PC-3 (cell line): ENCODE results near the gene SLC11A2. TPM values are rescaled to one million over a fixed set of nuclear protein-coding genes. Genes with fewer than 3 reads are reported as not detected.

Experiments
- ATAC-seq: fragments of 200-7000 bp; cut with Tn5 transposase; 2 replicates; pipeline ENCODE4 v1.9.1; 2020; ENCODE audit warnings: mild to moderate bottlenecking, moderate library complexity
- BruUV-seq: library from RNA; stranded (reverse); fragments of 400-500 nt; replicated peaks from 2 replicates; lab custom pipeline; 2021; lab: Mats Ljungman, UMichigan
- CTCF ChIA-PET: fragments of 300-600 bp; sonication (Branson Sonifier 250); formaldehyde crosslinking; loops from one replicate; lab custom pipeline; 2022; ENCODE audit warnings: antibody characterized with exemption; lab: Charles Lee
- POLR2A ChIA-PET: fragments of 300-600 bp; sonication (Branson Sonifier 250); formaldehyde crosslinking; loops from one replicate; lab custom pipeline; 2022; ENCODE audit warnings: antibody characterized with exemption; ENCODE audit not compliant: unreplicated experiment; lab: Charles Lee
- DNase-seq: peaks from one replicate; pipeline ENCODE4 v3.0.0-alpha.2; 2015
- H2AFZ ChIP-seq: fragments of 300-600 bp; sonication (generic); 2 replicates; pipeline ENCODE4 v1.6.0; 2016; ENCODE audit warnings: antibody characterized with exemption, low read length
- H3F3A ChIP-seq: fragments of 300-600 bp; sonication (generic); one replicate; pipeline ENCODE4 v1.6.0; 2017; ENCODE audit warnings: antibody characterized with exemption, low read length, control low read depth, mild to moderate bottlenecking; ENCODE audit not compliant: unreplicated experiment
- H3K27ac ChIP-seq: fragments of 300-600 bp; sonication (generic); 2 replicates; pipeline ENCODE4 v1.5.1; 2016; ENCODE audit warnings: mild to moderate bottlenecking, low read length
- H3K27me3 ChIP-seq: fragments of 300-600 bp; sonication (generic); 2 replicates; pipeline ENCODE4 v1.6.1; 2016; ENCODE audit warnings: low read length, mixed read lengths
- H3K36me3 ChIP-seq: fragments of 300-600 bp; sonication (generic); 2 replicates; pipeline ENCODE4 v1.6.1; 2016; ENCODE audit warnings: low read depth, mixed run types, low read length, mixed read lengths
- H3K4me1 ChIP-seq: fragments of 300-600 bp; sonication (generic); 2 replicates; pipeline ENCODE4 v1.5.1; 2016; ENCODE audit warnings: low read length; ENCODE audit not compliant: insufficient read depth
- H3K4me2 ChIP-seq: fragments of 300-600 bp; sonication (generic); 2 replicates; pipeline ENCODE4 v1.6.0; 2016; ENCODE audit warnings: low read length
- H3K4me3 ChIP-seq: fragments of 300-600 bp; sonication (generic); 2 replicates; pipeline ENCODE4 v1.5.1; 2016; ENCODE audit warnings: mild to moderate bottlenecking, low read length, mixed read lengths
- H3K79me2 ChIP-seq: fragments of 300-600 bp; sonication (generic); 2 replicates; pipeline ENCODE4 v1.6.1; 2017; ENCODE audit warnings: low read length, mixed read lengths
- H3K9ac ChIP-seq: fragments of 300-600 bp; sonication (generic); 2 replicates; pipeline ENCODE4 v1.6.0; 2016; ENCODE audit warnings: mild to moderate bottlenecking, low read length
- H3K9me2 ChIP-seq: fragments of 300-600 bp; sonication (generic); replicated peaks from 2 replicates; pipeline ENCODE4 v1.6.1; 2016; ENCODE audit warnings: mixed run types, low read length, mixed read lengths
- H3K9me3 ChIP-seq: fragments of 300-600 bp; sonication (generic); 2 replicates; pipeline ENCODE4 v1.6.1; 2016; ENCODE audit warnings: low read length, mixed read lengths
- H4K20me1 ChIP-seq: fragments of 300-600 bp; sonication (generic); 2 replicates; pipeline ENCODE4 v1.6.1; 2016; ENCODE audit warnings: low read length, mixed read lengths
- CTCF ChIP-seq: fragments of 300-600 bp; sonication (generic); conservative IDR thresholded peaks from 2 replicates; pipeline ENCODE4 v1.5.1; 2017; ENCODE audit warnings: antibody characterized with exemption, low read depth, mild to moderate bottlenecking, low read length
- EZH2 ChIP-seq: fragments of 300-600 bp; sonication (generic); IDR thresholded peaks from one replicate; pipeline ENCODE4 v1.6.1; 2017; ENCODE audit warnings: antibody characterized with exemption, mild to moderate bottlenecking, low read length; ENCODE audit not compliant: unreplicated experiment
- EZH2phosphoT487 ChIP-seq: fragments of 300-600 bp; sonication (generic); IDR thresholded peaks from 2 replicates; pipeline ENCODE4 v1.6.1; 2018; ENCODE audit warnings: mild to moderate bottlenecking, antibody characterized with exemption, low read length, borderline replicate concordance
- intact Hi-C: fragments of 100-400 bp; cut with micrococcal nuclease; formaldehyde crosslinking; loops from 2 replicates; pipeline ENCODE4 v1.9.0; 2023
- total RNA-seq: library from RNA; depleted of rRNA; stranded (reverse); fragments of >200 nt; gene quantifications from 2 replicates; pipeline ENCODE4 v1.2.3, GENCODE V29; 2014

The SLC11A2 gene
- total RNA-seq, 1 experiment from 2014 or later, result 38.8 TPM

GRCh38 chr12:51008329-51009055, 17.7 kb downstream of the SLC11A2 start:
- Histone ChIP-seq H3K36me3 (peaks cover 21% of the 10 kb centered on the region), H3K9me3 (no peaks in the 10 kb centered on the region), H3K79me2 (peaks cover 27% of the 10 kb centered on the region), H3K4me2 (no peak overlapping the region), H3F3A (no peaks in the 10 kb centered on the region), H2AFZ (no peak overlapping the region), H3K9me2 (no peaks in the 10 kb centered on the region), H4K20me1 (no peaks in the 10 kb centered on the region), H3K4me1 (peaks cover 15% of the 10 kb centered on the region), H3K27me3 (no peaks in the 10 kb centered on the region), H3K27ac (no peak overlapping the region), H3K9ac (no peak overlapping the region), H3K4me3 (no peak overlapping the region)
- POLR2A ChIA-PET, result interaction anchor here (0.7 kb wide), 1 partner anchor 523 kb away, joined by 7 read pairs; no protein-coding TSS in a partner anchor
- TF ChIP-seq EZH2 (no peak), CTCF (no peak), EZH2phosphoT487 (no peak)
- CTCF ChIA-PET, result no interaction called here
- no TSS peak for BruUV-seq
- no peak for ATAC-seq
- no peak for DNase-seq
- intact Hi-C loops, result no loop called here

- no TSS peak for BruUV-seq
- intact Hi-C loops, result no loop called here
- no peaks in the 10 kb centered on the region for H3K27me3 ChIP-seq
- no peak overlapping the region for H2AFZ ChIP-seq
- ATAC-seq (peak; percentile 48), DNase-seq (peak; percentile 88)
- no peak overlapping the region for H3K9ac ChIP-seq
- CTCF ChIA-PET, result no interaction called here
- POLR2A ChIA-PET, result interaction anchor here (0.6 kb wide), 1 partner anchor 21 kb away, joined by 3 read pairs; no protein-coding TSS in a partner anchor
- peak overlapping the region; percentile 39 for H3K4me2 ChIP-seq
- peaks cover 21% of the 10 kb centered on the region for H3K36me3 ChIP-seq
- H3K4me3 ChIP-seq, result no peak overlapping the region
- no peak for TF ChIP-seq CTCF
- no peak for TF ChIP-seq EZH2phosphoT487
- TF ChIP-seq EZH2, result no peak
- H3K9me3 ChIP-seq, result no peaks in the 10 kb centered on the region
- peaks cover 4% of the 10 kb centered on the region for H3K79me2 ChIP-seq
- no peaks in the 10 kb centered on the region for H3F3A ChIP-seq
- H4K20me1 ChIP-seq, result no peaks in the 10 kb centered on the region
- no peak overlapping the region; the same call in 1 of the 2 replicates for H3K27ac ChIP-seq
- no peaks in the 10 kb centered on the region for H3K9me2 ChIP-seq
- peaks cover 15% of the 10 kb centered on the region for H3K4me1 ChIP-seq
Observed at GRCh38 chr12:51005671-51006070, 20.5 kb downstream of the SLC11A2 start.

GRCh38 chr12:51005030-51005429, 21.2 kb downstream of the SLC11A2 start:
- H2AFZ ChIP-seq, result no peak overlapping the region
- no peaks in the 10 kb centered on the region for H4K20me1 ChIP-seq
- H3K4me3 ChIP-seq, result no peak overlapping the region
- no peak overlapping the region for H3K27ac ChIP-seq
- H3K27me3 ChIP-seq, result no peaks in the 10 kb centered on the region
- ChIA-PET CTCF (no interaction called here), POLR2A (no interaction called here)
- no peaks in the 10 kb centered on the region for H3K9me3 ChIP-seq
- no peaks in the 10 kb centered on the region for H3K9me2 ChIP-seq
- ATAC-seq (no peak), DNase-seq (no peak)
- H3K36me3 ChIP-seq, result peaks cover 28% of the 10 kb centered on the region
- TF ChIP-seq EZH2, result no peak
- TF ChIP-seq EZH2phosphoT487, result no peak
- TF ChIP-seq CTCF, result no peak
- no peaks in the 10 kb centered on the region; the same call in 1 of the 2 replicates for H3K79me2 ChIP-seq
- H3K4me1 ChIP-seq, result peaks cover 22% of the 10 kb centered on the region
- intact Hi-C loops, result no loop called here
- H3K9ac ChIP-seq, result no peak overlapping the region
- no peak overlapping the region for H3K4me2 ChIP-seq
- H3F3A ChIP-seq, result no peaks in the 10 kb centered on the region
- BruUV-seq, result TSS peak; percentile 11
